HEK293T (cell line): ENCODE data around the gene RPS19BP1.

ENCODE experiments used
- CTCF ChIA-PET: fragments of 350-600 bp; formaldehyde crosslinking; extraction: SDS; loops from one replicate; lab custom pipeline; 2021; ENCODE audit warnings: antibody characterized with exemption, inconsistent platforms; lab: Yijun Ruan, JAX
- POLR2A ChIA-PET: fragments of 350-600 bp; formaldehyde crosslinking; extraction: SDS; loops from one replicate; lab custom pipeline; 2020; ENCODE audit warnings: antibody characterized with exemption, inconsistent platforms; lab: Yijun Ruan, JAX
- DNase-seq: peaks from one replicate; pipeline ENCODE4 v3.0.0; 2012; ENCODE audit warnings: mixed read lengths; ENCODE audit errors: extremely low spot score
- ARNT ChIP-seq: fragments of 450-650 bp; IDR thresholded peaks from 2 replicates; pipeline ENCODE4 v1.6.1; 2017; ENCODE audit warnings: mild to moderate bottlenecking
- BHLHE40 ChIP-seq: fragments of 450-650 bp; IDR thresholded peaks from 2 replicates; pipeline ENCODE4 v1.6.1; 2016; ENCODE audit warnings: mild to moderate bottlenecking, moderate library complexity, borderline replicate concordance
- CTBP1 ChIP-seq: fragments of 450-650 bp; IDR thresholded peaks from 2 replicates; pipeline ENCODE4 v1.6.1; 2016; ENCODE audit warnings: borderline replicate concordance
- ELF4 ChIP-seq: fragments of 450-650 bp; IDR thresholded peaks from 2 replicates; pipeline ENCODE4 v1.6.1; 2017; ENCODE audit warnings: antibody characterized with exemption
- FOXA1 ChIP-seq: fragments of 450-650 bp; IDR thresholded peaks from 2 replicates; pipeline ENCODE4 v1.6.1; 2016; ENCODE audit warnings: mild to moderate bottlenecking
- FOXK2 ChIP-seq: fragments of 450-650 bp; IDR thresholded peaks from 2 replicates; pipeline ENCODE4 v1.6.1; 2016; ENCODE audit warnings: mild to moderate bottlenecking
- FOXM1 ChIP-seq: fragments of 450-650 bp; IDR thresholded peaks from 2 replicates; pipeline ENCODE4 v1.6.1; 2017; ENCODE audit warnings: mild to moderate bottlenecking, borderline replicate concordance
- HDGF ChIP-seq: fragments of 450-650 bp; IDR thresholded peaks from 2 replicates; pipeline ENCODE4 v1.6.1; 2017; ENCODE audit warnings: antibody characterized with exemption, borderline replicate concordance
- L3MBTL2 ChIP-seq: fragments of 450-650 bp; conservative IDR thresholded peaks from 2 replicates; pipeline ENCODE4 v1.6.1; 2016; ENCODE audit warnings: mild to moderate bottlenecking
- LEF1 ChIP-seq: fragments of 450-650 bp; IDR thresholded peaks from 2 replicates; pipeline ENCODE4 v1.6.1; 2017; ENCODE audit warnings: mild to moderate bottlenecking, borderline replicate concordance
- NFRKB ChIP-seq: fragments of 450-650 bp; IDR thresholded peaks from 2 replicates; pipeline ENCODE4 v1.6.1; 2016; ENCODE audit warnings: mild to moderate bottlenecking, moderate library complexity
- SP1 ChIP-seq: fragments of 450-650 bp; IDR thresholded peaks from 2 replicates; pipeline ENCODE4 v1.6.1; 2017
- SUZ12 ChIP-seq: fragments of 450-650 bp; IDR thresholded peaks from 2 replicates; pipeline ENCODE4 v1.6.1; 2016; ENCODE audit warnings: mild to moderate bottlenecking
- TARDBP ChIP-seq: fragments of 450-650 bp; IDR thresholded peaks from 2 replicates; pipeline ENCODE4 v1.6.1; 2016
- ZNF384 ChIP-seq: fragments of 450-650 bp; IDR thresholded peaks from 2 replicates; pipeline ENCODE4 v1.6.1; 2016
- TF ChIP-seq, protein P1 (sequence below): fragments of 450-650 bp; IDR thresholded peaks from 2 replicates; pipeline ENCODE4 v1.6.1; 2016

Gene RPS19BP1

GRCh38 chr22:39481595-39481994, 51.0 kb downstream of the RPS19BP1 start:
- DNase-seq, result no peak

GRCh38 chr22:39481054-39481453, 51.5 kb downstream of the RPS19BP1 start:
- POLR2A ChIA-PET, result interaction anchor here (1.1 to 1.2 kb wide), 2 partner anchors 9 to 21 kb away, joined by 3 read pairs; partner anchors contain the start of gene MIEF1
- no peak for DNase-seq
- CTCF ChIA-PET, result no interaction called here
- TF ChIP-seq HDGF (no peak), BHLHE40 (no peak)
- TF ChIP-seq, protein P1, sequence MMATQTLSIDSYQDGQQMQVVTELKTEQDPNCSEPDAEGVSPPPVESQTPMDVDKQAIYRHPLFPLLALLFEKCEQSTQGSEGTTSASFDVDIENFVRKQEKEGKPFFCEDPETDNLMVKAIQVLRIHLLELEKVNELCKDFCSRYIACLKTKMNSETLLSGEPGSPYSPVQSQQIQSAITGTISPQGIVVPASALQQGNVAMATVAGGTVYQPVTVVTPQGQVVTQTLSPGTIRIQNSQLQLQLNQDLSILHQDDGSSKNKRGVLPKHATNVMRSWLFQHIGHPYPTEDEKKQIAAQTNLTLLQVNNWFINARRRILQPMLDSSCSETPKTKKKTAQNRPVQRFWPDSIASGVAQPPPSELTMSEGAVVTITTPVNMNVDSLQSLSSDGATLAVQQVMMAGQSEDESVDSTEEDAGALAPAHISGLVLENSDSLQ, result no peak

More at GRCh38 chr22:39481595-39481994, 51.0 kb downstream of the RPS19BP1 start:
- POLR2A ChIA-PET, result interaction anchor here (1.1 to 1.2 kb wide), 2 partner anchors 9 to 21 kb away, joined by 3 read pairs; partner anchors contain the start of gene MIEF1
- CTCF ChIA-PET, result interaction anchor here (0.6 kb wide), 1 partner anchor 1328 kb away, joined by 4 read pairs; no protein-coding TSS in a partner anchor
- TF ChIP-seq TARDBP (no peak), CTBP1 (no peak), ELF4 (no peak), ZNF384 (no peak), BHLHE40 (no peak), NFRKB (no peak), L3MBTL2 (no peak), SP1 (no peak), ARNT (no peak), FOXA1 (no peak), HDGF (no peak), LEF1 (no peak), SUZ12 (no peak), FOXM1 (no peak)
- TF ChIP-seq, protein P1, result no peak

- DNase-seq, result no peak
- no peak for TF ChIP-seq NFRKB
- no peak for TF ChIP-seq HDGF
- no peak for TF ChIP-seq ZNF384
- TF ChIP-seq FOXK2, result no peak
- TF ChIP-seq ELF4, result no peak
- TF ChIP-seq SUZ12, result no peak
- TF ChIP-seq BHLHE40, result no peak
- no peak for TF ChIP-seq L3MBTL2
- TF ChIP-seq TARDBP, result no peak
- CTCF ChIA-PET, result no interaction called here
- POLR2A ChIA-PET, result interaction anchor here (0.7 kb wide), 2 partner anchors 10 to 40 kb away, joined by 3 read pairs; partner anchors contain the start of gene ATF4
Observed at GRCh38 chr22:39480557-39480956, 52.0 kb downstream of the RPS19BP1 start.

GRCh38 chr22:39479254-39479653, 53.3 kb downstream of the RPS19BP1 start:
- DNase-seq, result no peak
- CTCF ChIA-PET, result no interaction called here
- POLR2A ChIA-PET, result interaction anchor here (1.0 to 1.5 kb wide), 3 partner anchors 11 to 160 kb away, joined by 3 to 6 read pairs (median 4); partner anchors contain the start of genes ATF4 and RPL3
- TF ChIP-seq FOXA1, result no peak
- TF ChIP-seq HDGF, result no peak
- TF ChIP-seq TARDBP, result no peak
- no peak for TF ChIP-seq LEF1
- TF ChIP-seq SUZ12, result no peak
- TF ChIP-seq ARNT, result no peak
- TF ChIP-seq BHLHE40, result no peak
- no peak for TF ChIP-seq FOXM1
- TF ChIP-seq FOXK2, result no peak
- no peak for TF ChIP-seq CTBP1
- TF ChIP-seq, protein P1, result no peak
- TF ChIP-seq NFRKB, result no peak
- no peak for TF ChIP-seq ELF4
- no peak for TF ChIP-seq SP1
- TF ChIP-seq ZNF384, result no peak
